ENCODE results near the gene CGB2.

Gene CGB2

DNA sequence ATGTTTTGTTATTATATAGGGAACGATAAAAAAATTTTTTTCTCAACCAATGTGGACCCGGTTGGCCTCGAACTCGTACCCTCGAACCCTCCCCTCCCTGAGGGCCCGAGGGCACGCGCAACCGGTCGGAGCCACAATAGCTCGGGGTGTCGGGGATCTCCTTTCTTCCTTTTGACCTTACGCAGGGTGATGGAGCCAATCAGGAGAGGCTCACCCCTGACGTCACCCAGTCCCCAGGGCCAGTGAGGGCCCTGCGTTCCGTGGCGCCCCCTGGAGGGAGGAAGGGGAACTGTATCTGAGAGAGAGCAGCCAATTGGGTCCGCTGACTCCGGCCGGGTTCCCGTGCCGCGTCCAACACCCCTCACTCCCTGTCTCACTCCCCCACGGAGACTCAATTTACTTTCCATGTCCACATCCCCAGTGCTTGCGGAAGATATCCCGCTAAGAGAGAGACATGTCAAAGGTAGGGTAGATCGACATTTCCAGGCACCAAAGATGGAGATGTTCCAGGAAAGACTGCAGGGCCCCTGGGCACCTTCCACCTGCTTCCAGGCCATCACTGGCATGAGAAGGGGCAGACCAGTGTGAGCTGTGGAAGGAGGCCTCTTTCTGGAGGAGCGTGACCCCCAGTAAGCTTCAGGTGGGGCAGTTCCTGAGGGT is at the start of gene CGB2:
Gene CGB2, plus strand, starts transcription at position 249 of the 660 bp plus-strand sequence. Its CDS starts 206 bp downstream, at position 455.
- peak; percentile 54 to 64 for DNase-seq

DNA sequence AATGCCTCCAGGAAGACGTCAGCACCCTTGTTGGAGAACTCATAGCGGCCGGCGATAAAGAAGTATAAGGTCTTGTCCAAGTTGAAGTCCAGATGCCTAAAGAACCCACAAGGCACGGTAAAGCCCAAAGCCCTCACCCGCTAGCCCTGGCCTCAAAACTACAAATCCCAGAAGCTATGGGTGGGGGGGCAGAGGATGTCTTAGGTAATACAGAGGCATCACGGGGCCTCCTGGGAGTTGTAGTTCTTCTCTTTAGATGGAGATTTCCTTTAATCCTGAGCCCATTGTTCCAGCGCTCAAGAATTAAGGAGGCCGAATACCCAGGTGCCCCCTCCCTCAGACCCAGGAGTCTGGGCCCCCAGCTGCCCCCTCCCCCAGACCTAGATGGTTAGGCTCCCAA is 49.4 kb upstream of the CGB2 start:
- DNase-seq: no peak

DNA sequence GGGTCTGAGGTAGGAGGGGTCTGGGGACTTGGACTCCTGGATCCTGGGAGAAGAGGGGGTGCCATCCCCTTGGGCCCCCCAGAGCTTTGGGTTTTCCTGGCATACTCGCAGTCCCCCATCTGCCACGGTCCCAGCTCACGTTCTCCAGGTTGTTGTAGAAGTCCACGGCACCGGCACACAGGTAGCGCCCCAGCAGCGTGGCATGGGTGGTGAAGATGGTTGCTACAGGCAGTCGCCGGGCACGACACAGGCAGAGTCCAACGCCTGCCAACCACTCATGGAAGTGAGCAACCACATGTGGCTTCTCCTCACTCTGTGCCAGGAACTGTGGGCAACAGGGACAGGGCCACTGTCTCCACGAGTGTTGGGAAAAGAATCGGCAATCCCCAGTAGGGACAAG is 46.0 kb upstream of the CGB2 start:
- DNase-seq: no peak

DNA sequence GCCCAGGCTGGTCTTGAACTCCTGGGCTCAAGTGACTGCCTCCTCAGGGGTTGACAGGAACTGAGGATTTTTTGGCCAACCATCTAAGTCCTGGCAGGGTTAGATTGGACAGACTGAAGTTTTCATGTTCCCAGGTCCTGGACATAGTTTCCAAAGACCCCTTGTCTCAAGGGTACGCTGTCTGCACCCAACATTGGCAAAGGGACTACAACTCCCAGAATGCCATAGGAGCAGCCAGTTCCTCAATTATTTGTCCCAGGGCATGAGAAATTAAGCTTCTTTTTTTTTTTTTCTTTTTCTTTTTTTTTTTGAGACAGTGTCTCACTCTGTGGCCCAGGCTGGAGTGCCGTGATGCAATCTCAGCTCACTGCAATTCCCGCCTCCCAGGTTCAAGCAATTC is 45.5 kb upstream of the CGB2 start:
- DNase-seq: no peak

DNA sequence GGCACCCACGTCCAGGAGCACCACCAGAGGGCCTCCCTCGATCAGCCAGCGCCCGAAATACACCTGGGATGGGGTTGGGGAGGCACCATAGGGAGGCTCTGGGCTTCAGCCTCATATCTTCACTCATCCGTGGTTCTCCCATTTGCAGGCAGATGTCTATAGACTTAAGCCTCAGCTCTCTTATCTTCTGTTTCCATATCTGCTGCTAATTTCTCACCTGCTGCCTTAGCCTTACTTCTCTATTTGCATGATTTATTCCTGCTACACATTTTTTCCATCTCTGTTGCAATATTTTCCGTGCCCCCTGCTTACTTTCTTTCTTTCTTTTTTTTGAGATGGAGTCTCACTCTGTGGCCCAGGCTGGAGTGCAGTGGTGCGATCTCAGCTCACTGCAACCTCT is 44.4 kb upstream of the CGB2 start:
- no peak for DNase-seq

DNA sequence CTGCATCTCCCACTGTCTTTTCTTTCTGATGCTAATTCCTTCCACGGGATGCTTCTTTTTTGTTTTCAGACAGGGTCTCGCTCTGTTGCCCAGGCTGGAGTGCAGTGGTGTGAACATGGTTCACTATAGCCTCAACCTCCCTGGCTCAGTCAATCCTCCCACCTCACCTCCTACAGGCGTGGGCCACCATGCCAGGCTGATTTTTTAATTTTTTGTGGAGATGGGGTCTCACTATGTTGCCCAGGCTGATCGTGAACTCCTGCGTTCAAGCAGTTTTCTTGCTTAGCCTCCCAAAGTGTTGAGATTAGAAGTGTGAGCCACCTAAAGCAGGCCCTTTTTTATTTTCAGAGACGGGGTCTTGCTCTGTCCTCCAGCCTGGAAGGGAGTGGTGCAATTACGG is 43.4 kb upstream of the CGB2 start:
- no peak for DNase-seq

DNA sequence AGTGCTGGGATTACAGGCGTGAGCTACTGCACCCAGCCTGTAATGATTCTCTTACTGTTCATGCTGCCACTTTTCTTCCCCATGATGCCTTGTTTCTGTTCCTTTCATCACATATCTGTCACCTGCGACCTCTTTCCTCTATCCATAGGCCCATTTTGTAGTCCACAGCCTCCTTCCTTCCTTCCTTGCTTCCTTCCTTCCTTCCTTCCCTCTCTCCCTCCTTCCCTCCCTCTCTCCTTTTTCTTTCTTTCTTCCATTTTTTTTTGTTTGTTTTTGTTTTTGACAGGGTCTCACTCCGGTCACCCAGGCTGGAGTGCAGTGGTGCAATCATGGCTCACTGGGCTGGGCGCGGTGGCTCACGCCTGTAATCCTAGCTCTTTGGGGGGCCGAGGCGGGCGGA is 42.8 kb upstream of the CGB2 start:
- DNase-seq: no peak

DNA sequence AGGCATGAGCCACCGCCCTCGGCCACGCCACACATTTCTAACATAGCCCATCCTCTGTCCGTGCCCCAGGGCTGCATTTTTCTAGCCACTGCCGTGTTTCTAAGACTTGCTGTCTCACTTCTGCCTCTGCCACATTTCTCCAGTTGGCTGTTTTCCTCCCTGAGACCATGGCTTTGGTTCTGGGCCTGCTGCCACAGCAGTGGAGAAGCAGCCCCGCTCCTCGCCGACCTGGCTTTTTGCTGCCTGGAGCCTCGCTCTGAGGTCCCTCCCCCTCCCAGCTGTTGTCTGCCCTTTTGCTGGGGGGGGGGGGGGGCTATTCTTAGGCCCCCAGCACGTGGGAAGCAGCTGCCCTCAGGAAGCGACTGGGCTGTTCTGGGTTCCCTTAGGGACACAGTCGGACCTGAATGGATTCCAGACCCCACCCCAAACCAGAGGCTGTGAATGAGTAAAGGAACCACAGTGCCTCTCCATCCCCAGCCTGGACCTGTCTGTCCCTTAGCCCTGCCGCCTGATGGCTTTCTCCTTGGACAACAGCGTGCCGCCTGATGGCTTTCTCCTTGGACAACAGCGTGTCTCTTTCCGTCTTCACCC is 41.9 kb upstream of the CGB2 start:
- DNase-seq: no peak

DNA sequence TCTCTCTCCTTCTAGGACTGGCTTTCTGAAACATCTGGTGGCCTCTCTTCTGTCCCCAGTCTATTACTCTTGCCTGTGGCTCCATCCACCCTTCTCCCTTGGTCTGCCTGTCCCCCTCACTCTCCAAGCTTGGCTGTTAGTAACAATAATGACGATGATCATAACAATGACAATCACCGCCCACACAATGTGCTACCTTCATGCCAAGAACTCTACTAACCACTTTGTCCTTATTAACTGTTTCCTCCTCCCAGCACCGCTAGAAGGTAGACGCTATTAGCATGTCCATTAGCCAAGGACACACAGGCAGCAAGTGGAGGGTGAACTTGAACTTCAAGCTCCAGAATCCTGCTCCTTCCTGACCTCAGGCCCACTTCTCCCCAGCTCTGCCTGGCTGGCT is 41.3 kb upstream of the CGB2 start:
- no peak for DNase-seq

DNA sequence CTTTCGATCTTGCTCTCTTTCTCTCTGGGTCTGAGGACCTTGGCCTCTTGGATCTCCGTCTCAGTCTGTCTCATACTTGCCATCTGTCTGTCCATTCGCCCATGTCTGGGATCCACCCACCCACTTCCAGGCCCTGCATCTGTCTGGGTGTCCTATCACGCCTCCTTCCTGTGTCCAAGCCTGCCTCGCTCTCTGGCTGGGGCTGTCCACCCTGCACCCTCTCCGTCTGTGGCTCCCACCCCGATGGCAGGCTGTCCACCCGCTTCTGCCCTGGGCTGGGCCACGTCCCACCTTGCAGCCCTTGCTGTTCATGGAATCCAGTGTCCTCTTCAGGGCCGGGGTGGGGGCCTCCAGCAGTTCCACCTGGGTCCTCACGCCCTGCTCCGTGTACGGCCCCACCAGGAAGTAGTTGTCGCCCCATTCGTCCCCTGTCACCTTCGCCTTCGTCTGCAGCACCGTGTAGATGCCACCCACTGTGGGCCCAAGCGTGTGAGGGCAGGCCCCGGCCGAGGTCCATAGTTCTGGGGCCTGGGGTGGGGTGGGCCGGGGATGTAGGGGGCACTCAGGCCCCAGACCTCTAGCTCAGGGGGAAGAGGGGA is 40.6 kb upstream of the CGB2 start:
- DNase-seq: no peak

DNA sequence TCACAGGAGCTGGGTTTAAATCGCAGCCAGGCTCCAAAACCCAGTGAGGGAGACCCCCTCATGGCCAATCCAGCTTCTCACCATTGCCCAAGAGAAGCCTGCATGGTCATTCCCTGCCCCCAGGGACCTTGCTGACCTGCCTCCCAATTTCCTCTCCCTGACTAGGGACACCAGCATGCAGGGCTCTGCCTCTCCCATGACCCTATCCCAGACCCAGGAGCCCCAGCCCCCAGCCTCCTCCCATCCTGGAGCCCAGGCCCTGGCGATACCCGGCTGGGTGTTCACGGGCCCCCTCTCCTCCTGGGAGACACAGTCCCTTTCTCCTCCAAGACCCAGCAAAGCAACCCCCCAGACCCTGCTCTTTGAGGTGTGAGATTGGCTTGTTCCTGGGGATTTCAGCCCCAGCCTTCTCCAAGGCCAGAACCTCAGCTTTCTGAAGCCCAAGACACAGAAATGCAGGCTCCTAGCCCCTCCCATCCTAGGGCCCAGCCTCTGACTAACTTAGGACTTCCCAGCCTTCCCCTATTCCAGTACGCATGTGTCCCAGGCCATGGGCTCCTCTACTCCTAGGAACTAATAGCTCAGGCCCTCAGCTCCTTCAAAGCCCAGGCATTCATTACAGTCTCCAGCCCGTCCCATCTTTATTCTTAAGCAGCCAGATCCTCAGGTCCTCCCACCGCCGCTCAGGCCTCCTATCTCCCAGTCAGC is 39.7 kb upstream of the CGB2 start:
- peak in 1 of 2 donors; percentile 42 for DNase-seq

DNA sequence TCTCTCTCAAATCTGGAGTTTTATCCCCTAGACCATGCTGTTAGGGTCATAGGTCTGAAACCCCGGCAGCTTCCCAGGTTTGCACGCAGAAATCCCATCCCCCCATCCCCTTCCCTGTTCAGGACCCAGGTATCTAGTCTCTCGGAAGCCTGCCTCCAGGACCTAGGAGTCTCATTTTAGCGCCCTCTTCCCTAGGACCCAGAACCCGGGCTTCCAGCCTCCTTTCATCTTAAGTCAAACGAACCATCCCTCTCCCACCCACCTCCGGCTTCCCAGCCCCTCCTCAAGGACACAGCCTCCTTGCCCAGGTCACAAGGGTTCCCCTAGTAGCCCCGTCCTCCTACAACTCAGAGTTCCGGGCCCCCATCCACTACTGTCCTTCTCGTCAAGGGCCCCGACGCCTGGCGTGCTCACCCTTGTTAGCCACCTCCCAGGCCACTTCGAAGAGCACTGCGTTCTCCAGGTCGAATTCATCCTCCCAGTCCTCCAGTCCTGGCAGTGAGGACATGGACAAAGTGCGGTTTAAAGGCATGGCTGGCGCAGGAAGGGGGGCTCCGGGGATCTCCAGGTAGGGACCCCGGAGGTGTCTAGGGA is 39.0 kb upstream of the CGB2 start:
- no peak for DNase-seq

DNA sequence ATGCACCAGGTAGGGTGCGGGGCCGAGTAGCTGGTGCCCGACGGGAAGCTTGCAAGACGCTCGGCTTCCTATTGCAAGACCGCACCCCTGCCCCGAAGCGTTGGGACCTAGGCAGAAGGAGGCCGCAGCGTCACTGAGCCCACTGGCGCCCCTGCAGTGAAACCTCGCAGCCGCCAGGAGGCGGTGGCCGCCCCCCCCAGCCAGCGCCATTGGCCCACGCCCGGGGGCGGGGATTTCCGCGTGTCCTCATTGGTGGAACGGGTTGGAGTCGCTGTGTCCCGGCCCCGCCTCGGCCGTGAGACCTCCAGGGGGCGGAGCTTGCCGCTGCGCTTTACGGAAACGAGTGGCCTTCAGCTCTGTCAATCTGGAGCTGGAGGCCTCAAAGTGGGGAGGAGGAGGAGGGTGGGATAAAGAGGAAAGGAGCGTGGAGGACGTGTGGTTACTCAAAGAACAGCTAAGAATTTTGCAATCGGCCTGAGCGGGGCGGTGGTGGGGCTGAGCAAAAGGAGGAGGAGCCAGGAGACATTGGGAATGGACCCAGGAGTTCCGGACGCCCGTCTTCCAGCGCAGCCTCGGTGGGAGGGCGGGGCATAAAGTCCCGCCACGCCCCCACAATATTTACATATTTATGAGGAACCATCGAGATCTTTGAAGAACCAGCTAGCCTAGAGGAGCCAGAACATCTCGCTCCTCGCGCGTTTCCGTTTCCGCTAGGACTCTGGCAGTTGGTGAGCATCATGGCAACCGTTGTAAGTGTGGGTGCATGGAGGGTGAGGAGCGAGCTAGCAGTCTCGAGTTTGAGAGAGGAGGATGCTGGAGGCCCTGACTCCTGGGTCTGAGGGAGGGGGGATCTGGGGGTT is 38.3 kb upstream of the CGB2 start, which contains the start of the genes GYS1 and RUVBL2:
Gene GYS1, minus strand, starts transcription at position 135 of the 860 bp plus-strand sequence. CDS start 197 bp downstream, outside the sequence.
Gene RUVBL2, plus strand, starts transcription at position 713 of the 860 bp plus-strand sequence. Its CDS starts 25 bp downstream, at position 738.
- peak; percentile 100 for DNase-seq

DNA sequence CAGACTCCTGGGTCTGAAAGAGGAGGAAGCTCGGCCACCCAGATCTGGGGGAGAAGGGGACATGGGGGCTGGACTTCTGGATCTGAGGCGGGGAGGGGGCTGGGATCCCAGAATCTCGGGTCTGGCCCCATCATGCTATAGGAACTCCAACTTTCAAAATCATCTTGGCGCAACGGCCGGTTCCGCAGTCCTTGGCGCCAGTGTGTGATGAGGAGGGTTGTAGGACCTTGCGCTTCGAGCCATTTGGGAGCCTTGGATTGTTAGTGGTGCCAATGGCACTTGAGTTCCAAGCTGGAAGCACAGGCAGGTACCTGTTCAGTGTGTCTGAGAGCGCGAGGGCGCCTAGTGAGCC is 37.7 kb upstream of the CGB2 start:
- no peak for DNase-seq

DNA sequence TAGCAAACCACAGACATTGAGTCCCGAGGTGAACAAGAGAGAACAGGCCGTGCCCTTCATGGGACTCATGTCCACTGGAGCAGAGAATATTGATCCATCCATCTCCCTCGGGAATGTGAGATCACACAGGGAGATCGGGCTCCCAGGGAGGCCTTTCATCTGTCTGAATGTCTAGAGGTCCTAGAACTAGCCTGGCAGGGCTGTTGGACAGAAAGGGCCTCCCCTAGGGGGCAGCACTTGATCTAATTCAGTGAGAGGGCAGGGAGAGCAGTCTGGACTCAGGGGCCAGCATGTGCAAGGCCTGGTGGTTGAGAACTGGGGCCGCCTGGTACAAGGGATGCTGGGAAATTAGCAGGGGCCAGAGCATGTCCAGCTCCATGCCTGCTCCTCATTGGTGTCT is 33.7 kb upstream of the CGB2 start:
- peak; percentile 38 to 51 for DNase-seq

DNA sequence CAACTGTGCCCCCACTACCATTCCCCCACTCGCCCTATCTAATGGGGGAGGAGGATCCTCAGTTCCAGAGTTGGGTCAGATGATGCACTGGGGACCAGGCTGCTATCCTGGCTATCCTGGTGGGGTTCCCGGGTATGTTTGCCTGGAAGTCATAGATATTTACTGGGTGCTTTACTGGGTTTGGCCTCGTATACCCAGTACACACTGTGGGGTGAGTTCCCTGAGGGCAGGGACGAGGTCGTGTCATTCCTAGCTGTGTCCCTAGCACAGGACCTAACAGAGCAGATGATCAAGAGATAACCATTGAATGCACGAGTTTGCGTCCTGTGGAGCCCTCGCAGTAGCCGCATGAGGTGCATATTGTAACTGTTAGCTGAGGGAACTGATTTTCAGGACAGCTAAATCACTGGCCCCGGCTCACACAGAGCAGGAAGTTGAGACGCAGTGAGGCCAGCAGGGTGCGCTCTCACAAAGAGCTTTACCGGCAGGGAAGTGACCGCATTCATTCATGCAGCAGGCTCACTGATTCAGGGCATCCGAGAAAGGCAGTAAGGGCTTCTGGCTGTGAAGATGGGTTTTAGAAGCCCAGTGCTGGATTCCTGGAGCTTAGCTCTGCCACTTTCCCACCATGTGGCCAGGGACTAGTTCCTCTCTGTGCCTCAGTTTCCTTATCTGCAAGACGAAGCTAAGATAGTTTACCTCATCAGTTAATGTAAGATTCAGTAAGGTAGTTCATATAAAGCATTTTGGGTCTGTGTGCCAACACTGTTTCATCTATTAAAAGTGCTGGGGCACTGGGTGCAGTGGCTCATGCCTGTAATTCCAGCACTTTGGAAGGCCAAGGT is 32.0 kb upstream of the CGB2 start:
- peak; percentile 63 to 77 for DNase-seq

DNA sequence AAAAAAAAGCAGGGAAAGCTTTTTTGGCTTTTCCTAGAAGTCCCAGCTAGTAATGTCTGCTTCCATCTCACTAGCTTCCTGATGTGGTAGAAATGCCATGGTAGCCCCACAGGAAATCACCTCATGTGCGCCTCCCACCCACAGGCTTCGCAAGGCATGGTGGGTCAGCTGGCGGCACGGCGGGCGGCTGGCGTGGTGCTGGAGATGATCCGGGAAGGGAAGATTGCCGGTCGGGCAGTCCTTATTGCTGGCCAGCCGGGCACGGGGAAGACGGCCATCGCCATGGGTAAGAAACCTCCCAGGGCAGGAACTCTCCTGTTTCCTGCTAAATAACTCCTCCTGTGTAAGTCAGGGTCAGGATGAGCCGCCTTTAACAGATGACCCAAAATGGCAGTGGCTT is 27.6 kb upstream of the CGB2 start:
- DNase-seq: no peak

DNA sequence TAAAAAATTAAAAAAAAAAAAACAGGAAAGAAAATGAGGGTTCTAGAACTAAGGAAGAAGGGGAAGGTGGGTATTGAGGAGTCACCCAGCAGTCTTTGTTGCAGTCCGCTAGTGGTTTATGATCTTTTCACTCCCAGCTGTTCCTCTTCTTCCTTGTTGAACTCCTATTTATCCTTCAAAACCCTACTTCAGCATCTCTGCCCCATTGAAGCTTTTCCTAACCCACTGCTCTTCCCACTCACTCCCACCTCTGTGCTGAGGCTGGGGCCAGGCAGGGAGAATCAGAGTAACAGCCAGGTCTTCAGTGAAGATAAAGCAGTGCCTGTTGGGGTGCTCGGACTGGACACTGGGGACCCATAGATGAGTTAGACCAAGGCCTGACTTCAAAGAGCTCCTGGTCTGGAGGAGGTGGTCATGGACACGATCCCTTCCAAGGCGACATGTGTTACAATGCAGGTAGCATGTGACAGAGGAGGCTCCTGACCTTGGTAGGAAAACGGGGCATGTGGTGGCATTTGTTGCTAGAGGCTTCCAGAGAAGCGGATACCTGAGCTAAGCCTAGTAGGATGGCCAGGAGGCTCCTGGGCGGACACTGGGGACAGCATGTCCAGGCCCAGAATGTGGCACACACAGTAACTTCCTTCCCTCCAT is 26.6 kb upstream of the CGB2 start:
- DNase-seq: no peak

DNA sequence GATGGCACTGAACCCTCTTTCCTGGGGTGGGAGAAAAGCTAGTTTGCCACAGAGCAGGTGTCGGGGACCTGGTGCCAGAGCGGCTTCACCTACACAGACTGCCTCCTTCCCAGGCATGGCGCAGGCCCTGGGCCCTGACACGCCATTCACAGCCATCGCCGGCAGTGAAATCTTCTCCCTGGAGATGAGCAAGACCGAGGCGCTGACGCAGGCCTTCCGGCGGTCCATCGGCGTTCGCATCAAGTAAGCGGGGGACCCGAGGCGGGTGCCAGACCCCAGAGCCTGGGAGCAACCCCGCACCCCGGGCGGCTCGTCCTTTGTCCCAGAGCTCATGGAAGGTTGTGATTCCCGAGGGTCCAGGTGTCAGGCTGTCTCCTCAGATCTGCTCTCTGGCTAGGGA is 24.8 kb upstream of the CGB2 start:
- no peak for DNase-seq

DNA sequence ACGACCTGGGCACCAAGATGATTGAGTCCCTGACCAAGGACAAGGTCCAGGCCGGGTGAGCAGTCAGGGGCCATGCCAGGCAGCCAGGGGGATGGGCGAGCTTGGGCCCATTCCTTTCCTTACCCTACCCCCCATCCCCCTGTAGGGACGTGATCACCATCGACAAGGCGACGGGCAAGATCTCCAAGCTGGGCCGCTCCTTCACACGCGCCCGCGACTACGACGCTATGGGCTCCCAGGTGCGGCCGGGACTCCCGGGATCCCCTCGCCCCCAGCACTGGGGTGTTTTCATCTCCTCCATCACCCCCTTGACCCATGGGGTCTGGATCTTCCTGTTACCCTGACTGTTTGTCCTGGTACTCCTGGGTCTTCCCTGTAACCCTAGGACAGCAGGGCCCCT is 21.9 kb upstream of the CGB2 start:
- DNase-seq: no peak

DNA sequence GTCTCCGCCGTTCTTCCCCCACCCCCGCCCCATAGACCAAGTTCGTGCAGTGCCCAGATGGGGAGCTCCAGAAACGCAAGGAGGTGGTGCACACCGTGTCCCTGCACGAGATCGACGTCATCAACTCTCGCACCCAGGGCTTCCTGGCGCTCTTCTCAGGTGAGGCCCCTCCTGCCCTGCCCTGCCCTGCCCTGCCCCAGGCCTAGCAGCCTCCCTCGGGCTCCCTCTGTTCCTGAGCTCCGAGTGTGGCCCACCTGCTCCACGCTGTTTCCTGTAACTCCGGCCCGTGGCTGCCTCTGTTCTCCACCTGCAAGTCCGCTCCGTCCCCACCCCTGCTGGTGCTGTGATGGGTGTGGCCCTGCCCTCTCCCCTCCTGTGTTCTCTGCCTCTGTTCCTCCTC is 21.2 kb upstream of the CGB2 start:
- DNase-seq: no peak

Data from CD4-positive, alpha-beta T cell treated with Interleukin-1 beta for 1 hour (primary cell).